Endometrial microvascular endothelial cells (primary cell): Measurements from ENCODE around the gene FAM184A. TPM values are rescaled to one million over a fixed set of nuclear protein-coding genes. Genes with fewer than 3 reads are reported as not detected.
"Not testable (repeated sequence)": the region's sequence is repeated elsewhere in the genome, so short reads cannot be mapped to it uniquely, and the experiment has no call there.

Experiments
- in situ Hi-C: cut with HindIII; loops from 2 replicates; pipeline ENCODE4 v1.10.0; 2017; ENCODE audit warnings: low sequenced_read_pairs, low pct_unique_long_range_greater_than_20kb; ENCODE audit errors: inconsistent ontology term
- total RNA-seq: library from RNA; depleted of rRNA; stranded (reverse); fragments of >200 nt; gene quantifications from one replicate; pipeline ENCODE4 v1.2.3, GENCODE V29; 2015; ENCODE audit errors: inconsistent ontology term

FAM184A gene, protein sequence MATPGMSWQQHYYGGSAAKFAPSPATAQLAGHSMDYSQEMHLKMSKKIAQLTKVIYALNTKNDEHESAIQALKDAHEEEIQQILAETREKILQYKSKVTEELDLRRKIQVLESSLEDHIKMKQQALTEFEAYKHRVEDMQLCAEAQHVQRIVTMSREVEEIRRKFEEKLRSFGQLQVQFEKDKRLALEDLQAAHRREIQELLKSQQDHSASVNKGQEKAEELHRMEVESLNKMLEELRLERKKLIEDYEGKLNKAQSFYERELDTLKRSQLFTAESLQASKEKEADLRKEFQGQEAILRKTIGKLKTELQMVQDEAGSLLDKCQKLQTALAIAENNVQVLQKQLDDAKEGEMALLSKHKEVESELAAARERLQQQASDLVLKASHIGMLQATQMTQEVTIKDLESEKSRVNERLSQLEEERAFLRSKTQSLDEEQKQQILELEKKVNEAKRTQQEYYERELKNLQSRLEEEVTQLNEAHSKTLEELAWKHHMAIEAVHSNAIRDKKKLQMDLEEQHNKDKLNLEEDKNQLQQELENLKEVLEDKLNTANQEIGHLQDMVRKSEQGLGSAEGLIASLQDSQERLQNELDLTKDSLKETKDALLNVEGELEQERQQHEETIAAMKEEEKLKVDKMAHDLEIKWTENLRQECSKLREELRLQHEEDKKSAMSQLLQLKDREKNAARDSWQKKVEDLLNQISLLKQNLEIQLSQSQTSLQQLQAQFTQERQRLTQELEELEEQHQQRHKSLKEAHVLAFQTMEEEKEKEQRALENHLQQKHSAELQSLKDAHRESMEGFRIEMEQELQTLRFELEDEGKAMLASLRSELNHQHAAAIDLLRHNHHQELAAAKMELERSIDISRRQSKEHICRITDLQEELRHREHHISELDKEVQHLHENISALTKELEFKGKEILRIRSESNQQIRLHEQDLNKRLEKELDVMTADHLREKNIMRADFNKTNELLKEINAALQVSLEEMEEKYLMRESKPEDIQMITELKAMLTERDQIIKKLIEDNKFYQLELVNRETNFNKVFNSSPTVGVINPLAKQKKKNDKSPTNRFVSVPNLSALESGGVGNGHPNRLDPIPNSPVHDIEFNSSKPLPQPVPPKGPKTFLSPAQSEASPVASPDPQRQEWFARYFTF
- not detected for total RNA-seq

DNA sequence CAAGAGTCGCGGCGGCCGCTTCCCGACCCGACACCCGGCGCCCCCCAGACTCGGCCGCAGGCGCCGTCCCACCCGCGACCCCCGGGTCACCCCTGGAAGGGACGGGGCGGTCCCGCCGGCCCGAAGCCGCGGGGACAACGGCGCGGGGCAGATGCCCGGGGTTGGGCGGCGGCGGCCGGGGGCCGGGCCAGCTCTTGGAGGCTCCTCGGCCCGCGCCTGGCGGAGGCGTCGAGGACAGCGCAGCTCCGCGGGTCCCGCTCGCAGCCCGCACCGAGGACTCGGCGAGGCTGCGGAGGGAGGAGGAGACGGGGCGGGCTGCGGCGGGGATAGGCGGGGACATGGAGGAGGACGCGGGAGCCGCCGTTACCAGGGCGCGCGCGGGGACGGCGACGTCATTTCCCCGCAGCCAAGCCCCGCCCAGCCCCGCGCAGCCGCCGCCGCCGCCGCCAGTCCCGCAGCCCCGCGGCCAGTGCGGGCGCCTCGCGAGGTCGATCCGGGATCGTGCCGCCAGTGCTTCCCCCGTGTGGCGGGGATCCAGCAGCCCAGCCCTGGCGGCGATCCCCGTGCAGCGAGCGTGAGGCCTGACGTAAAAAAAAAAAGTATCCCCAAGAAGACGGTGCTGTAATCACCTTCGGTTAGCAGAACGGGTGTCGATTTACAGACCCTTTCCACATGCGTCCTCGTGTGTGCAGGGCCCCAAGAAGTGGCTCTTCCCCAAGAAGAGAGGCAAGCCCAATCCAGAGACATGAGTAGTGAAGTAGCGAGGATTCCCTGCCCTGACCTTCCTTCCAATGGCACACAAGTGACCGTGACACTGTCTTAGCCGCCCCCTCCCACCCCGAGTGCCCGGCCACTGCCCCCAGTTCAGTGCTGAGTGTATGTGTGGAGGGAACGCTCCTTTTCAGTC is at the start of gene FAM184A:
TSS of gene FAM184A (minus strand) at position 289 of the 907 bp plus-strand sequence. CDS start 365 bp downstream, outside the sequence.
- in situ Hi-C loops = no loop called here

DNA sequence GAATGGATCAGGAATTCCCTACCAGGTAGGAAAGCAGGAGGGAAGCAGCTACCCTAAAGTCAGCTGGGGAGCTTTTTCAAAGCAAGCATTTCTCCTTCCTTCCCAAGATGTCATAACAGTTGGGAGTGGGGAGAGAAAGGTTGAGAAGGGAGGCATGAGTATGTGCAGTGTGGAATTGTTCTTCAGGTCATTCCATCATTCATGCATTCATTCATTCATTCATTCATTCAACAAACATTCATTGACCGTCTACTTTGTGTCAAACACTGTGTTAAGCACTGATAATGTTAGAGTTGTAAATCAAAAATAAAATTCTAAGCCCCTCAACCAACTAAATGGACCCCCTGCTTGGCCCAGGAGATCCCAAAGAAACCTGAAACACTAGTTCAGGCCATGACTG is 49.2 kb upstream of the FAM184A start:
- in situ Hi-C loops = no loop called here

DNA sequence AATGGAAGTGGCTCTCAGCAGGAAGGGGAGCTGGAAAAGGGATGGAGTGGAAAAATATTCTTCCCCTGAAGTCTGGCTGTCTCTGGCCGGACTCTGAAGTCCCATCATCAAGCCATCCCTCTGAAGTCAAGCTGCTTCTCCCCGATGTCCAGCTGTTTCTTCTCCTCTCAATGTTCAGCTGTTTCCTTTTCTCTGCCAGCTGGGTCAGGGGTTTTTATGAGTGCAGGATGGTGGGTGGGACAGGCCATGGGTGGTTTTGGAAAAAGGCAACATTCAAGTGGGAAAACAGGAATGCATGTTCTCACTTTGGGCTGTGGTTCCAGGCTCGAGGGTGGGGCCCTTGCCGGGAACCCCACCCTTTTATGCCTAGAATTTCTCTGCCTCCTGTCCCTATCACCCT is 48.4 kb upstream of the FAM184A start:
- in situ Hi-C loops = no loop called here

DNA sequence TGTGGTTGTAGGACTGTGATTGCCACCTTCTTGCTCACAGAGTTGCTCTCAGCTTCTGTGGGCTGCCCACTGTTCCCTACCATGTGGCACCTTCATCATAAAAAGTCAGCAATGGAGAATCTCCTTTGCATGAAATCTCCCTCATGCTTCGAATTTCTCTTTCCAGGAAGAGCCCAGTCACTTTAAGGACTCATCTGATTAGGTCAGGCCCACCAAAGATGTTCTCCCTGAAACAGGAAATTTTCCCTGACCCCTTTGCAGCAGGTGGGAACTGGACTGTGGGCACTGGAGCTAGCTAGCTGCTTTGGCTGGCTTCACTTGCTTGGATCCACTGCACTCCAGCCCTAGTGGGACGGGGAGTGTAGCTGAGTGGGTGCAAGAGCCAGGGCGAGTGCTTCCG is 47.7 kb upstream of the FAM184A start:
- in situ Hi-C loops = no loop called here

DNA sequence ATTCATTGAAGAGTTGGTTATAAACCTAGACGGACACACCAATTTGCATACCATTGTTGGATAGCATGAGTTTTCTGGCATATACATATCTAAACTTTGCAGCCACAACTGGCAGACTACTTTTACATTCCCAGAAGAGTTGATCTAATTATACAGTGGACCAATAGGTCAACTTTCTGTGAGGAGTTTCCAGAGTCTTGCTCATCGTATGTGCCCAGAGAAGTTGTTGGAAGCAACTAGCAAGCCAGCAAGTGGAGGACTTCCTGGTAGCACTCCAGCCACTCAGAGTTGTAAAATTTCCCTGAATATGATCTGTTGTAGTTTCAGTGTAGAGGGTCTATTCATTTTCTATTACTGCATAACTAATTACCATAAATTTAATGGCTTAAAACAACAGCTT is 47.1 kb upstream of the FAM184A start:
- in situ Hi-C loops = no loop called here

DNA sequence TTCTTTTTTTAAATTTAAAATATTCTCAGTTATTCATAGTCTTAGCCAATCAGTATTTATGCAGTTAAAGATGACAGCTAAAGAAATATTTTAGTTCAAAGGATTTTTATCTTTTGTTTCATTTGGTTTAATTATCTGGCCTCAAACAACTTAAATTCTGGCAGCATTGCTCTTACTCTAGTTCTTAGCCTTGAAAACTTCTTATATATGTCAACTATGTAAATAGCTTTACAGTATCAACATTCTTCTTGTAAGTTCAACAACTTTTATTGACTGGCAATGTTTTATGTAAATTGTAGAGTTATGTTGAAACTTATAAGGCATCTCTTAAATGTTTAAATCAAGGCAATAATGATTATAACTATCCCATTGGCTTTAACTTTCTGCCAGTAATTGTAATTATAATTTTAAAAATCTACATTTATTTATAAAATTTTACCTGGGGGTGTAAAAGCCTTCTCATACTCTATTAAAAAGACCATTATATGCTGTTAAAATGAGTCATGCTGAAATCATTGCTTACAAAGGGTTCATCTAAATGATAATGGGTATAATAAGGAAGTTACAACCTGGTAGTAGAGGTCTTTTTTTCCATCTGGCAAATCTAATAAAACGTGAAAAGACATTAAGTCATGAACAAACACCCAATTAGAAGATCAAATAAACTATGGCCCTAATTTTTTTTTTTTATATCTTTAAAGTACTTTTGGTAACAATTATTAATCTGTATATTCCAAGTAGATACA is 45.8 kb upstream of the FAM184A start:
- in situ Hi-C loops = no loop called here

DNA sequence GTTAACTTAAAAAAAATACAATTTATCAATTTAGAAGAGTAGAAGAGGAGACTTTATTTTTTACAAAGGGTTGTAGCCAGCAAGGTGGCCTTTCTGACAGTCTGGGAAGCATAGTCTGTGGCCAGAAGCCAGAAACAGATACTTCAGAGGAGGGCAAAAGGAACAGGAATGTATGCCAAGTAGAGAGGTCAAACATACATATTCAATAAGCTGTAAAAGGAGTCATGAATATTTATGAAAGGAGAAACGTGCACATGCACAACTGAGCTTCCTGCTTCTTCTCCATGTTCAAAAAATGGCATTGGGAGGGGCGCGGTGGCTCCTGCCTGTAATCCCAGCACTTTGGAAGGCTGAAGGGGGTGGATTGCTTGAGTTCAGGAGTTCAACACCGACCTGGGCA is 43.9 kb upstream of the FAM184A start:
- in situ Hi-C loops = no loop called here

DNA sequence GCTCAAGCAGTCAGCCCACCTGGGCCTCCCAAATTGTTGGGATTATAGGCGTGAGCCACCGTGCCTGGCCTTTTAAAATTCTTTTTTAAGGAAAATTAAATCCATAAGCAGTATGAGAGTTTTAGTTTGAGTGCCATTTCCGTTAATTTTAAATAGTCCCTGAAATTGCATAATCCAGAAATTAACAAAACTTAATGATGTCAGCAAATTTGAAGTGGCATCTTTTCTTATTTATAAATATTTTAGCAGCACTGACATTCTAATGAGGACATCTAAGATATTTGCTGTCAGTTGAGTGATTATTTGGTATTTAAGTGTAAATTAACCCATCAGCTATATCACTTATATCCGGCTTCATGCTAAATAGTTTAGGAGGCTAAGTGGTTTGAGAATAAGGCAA is 42.9 kb upstream of the FAM184A start:
- in situ Hi-C loops = no loop called here

DNA sequence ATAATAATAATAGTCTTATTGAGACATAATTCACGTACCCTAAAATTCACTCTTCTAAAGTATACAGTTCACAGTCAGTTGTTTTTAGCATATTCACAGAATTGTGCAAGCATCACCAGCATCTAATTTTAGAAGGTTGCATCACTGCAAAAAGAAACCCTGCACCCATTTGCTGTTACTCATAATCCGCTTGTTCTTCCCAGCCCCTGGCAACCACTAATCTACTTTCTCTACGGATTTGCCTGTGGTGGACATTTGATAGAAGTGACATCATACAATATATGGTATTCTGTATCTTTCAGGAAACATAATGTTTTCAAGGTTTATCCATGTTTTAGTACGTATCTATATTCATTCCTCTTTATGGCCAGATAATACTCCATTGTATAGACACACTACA is 41.5 kb upstream of the FAM184A start:
- in situ Hi-C loops = no loop called here

DNA sequence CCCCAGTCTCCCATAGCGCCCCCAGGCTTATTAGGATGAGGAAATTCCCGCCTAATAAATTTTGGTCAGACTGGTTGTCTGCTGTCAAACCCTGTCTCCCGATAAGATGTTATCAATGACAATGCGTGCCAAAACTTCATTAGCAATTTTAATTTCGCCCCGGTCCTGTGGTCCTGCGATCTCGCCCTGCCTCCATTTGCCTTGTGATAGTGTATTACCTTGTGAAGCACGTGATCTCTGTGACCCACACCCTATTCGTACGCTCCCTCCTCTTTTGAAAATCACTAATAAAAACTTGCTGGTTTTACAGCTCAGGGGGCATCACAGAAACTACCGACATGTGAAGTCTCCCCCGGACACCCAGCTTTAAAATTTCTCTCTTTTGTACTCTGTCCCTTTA is 40.6 kb upstream of the FAM184A start:
- in situ Hi-C loops = not testable (repeated sequence)

DNA sequence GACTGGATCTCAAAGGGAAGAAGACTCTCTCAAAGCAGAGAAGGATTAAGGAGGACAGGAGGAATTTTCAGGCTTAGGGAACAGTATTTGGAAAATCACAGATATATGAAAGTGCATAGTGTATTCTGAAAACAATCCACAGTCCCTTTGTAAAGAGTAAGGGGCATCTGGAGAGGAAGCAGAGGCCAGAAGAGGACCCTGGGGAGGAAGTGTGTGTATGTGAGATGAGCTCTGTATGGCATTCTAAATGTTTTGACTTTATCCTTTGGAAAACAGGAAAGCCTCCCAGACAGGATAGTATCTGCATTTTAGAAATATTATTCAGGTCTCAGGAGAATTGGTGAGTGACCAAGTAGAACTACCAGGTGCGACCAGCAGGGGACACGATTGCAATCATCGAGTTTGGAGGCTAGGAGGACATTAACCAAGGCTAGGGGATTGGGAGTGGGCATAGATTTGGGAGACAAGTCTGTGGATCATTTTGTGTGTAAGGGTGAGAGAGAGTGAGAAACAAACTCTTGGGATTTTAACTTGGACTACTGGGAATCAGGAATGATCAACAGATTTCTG is 38.3 kb upstream of the FAM184A start:
- in situ Hi-C loops = no loop called here

DNA sequence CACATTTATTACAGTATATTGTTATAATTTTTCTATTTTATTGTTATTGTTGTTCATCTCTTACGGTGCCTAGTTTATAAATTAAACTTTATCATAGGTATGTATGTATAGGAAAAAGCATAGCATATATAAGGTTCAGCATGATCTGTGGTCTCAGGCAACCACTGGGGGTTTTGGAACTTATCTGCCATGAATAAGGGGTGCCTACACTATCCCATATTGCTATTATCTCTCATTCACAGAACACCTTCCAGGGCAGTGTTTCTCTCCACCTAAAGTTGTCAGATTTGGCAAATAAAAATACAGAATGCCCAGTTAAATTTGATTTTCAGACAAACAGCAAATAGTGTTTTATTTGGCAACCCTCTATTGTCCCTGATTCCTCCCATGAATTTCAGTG is 35.5 kb upstream of the FAM184A start:
- in situ Hi-C loops = no loop called here

DNA sequence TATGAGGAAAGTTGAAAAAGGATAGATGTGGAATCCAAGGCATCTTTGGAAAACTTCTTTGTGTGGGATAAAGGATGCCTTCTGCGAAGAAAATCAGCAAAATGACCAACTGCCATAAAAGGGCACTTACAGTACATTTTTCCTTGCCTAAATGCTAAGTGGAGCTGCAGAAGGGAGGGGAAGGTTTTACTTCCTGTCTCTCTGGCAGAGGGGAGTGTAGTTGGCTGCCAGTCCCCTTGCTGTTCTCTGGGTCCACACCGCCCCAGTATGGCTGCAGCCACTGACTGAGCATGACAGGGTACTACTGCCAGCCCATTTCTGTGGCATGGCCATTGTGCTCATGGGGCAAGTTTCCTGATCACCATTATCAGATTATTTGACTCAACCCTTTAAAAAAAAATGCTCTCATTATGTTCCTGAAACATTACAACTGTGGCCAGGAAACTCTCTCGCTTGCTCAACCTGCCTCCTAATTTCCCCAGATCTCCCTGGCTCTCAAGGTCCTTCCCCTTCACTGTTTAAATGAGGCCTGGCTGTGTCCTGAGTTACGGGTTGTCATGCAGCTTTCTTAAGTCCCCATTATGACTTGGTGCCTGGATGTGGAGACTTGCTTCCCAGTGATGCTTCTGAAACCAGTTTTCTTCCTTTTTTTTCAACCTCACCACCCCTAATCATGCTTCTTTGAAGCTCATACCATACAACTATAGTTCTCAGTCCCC is 34.5 kb upstream of the FAM184A start:
- in situ Hi-C loops = no loop called here

DNA sequence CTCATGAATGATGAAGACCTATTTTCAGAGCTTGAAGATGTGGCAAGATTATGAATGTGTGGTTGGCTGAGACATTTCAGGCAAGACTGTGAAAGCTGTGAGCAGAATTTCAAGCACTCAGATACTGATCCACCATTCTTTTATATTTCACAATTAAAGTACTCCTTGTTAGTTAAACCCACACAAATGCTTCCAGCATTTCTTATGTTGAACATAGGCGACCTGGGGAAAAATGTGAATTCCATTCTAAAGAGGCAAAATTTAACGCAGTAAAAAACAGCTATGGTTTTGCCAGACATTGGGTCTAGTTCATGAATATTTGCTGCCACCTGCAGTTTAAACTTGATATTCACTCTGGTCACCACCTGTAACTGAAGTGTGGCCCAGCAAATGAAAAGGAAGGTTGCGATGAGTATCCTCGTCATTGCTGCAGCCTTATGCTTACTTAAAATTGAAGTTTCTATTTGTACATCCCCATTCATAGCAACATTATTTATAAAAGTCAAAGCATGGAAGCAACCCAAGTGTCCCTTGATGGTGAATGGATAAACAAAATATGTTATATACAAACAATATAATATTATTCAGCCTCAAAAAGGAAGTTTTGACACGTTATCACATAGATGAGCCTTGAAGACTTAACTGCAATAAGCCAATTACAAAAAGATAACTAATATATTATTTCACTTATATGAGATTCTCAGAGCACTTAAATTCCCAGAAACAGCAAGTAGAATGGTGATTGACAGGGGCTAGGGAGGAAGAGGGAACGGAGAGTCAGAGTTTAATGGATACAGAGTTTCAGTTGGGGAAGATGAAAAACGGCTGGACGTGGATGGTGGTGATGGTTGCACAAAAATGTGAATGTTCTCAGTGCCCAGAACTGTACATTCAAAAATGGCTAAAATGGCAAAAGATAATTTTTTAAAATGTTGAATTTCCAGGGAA is 32.4 kb upstream of the FAM184A start:
- in situ Hi-C loops = no loop called here

DNA sequence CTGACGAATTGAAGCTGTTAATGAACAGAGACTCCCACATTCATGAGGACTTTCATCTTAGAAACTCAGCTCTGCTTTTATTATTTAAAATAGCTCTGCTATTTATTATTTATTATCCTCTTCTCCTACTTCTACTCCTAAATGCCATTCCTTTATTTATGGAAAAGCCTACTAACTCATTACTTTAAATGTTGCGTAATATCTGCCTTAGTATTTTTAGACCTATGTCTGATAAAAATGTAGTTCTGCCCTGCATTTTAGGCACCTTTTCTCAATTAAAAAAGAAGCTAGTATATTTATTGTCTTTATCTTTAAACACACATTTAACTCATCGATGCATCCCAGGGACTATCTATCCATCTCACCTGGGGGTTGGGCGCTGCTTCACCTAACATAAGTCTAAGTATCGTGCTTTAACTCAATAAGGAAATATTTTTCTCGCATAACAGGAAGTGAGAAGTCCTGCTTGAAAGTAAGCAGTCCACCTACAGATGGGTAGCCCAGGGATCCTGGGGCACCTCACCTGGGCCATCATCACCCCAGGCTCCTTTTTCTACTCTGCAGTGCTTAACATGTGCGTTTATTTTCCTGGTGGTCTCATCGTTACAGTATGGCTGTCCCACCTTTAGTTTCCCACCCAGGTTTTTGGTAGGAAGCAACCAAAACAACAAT is 31.3 kb upstream of the FAM184A start:
- in situ Hi-C loops = no loop called here
